Measurements from ENCODE around the gene RASSF1.

DNA sequence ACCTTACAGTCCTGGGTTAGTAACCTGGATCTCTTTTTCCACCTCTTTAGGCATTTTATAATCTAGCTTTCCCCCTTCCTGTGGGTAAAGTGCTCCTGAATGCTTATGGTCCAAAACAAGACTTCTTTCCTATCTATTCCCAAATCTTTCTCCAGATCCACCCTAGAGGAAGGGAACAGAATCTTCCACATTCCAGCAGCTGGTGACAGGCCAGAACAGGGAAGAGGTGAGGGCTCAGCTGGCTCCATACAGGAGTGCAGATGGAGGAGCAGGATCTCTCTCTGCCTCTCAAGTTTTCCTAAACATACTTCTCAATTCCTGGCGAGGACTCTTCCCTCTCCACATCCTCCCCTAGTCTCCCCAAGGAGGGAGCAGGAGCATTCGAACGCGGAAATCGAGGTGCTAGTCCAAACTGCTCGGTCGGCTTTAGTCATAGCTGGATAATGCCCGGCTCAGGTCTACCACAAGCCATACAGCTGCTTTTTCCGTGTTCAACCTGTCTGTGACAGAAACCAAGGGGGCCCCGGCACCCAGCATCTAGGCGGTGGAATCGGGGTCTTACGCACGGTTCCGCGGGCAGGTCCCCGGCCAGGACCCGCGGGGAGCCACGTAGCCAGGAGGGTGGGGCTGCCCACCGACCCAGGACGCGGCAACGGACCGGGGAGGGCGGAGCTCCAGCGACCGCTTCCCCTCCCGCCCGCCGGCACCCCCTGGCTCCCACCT, 4.0 kb downstream of the RASSF1 start:
- TF ChIP-seq, protein P1, sequence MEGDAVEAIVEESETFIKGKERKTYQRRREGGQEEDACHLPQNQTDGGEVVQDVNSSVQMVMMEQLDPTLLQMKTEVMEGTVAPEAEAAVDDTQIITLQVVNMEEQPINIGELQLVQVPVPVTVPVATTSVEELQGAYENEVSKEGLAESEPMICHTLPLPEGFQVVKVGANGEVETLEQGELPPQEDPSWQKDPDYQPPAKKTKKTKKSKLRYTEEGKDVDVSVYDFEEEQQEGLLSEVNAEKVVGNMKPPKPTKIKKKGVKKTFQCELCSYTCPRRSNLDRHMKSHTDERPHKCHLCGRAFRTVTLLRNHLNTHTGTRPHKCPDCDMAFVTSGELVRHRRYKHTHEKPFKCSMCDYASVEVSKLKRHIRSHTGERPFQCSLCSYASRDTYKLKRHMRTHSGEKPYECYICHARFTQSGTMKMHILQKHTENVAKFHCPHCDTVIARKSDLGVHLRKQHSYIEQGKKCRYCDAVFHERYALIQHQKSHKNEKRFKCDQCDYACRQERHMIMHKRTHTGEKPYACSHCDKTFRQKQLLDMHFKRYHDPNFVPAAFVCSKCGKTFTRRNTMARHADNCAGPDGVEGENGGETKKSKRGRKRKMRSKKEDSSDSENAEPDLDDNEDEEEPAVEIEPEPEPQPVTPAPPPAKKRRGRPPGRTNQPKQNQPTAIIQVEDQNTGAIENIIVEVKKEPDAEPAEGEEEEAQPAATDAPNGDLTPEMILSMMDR (IDR thresholded peaks at IDR 0.05; ENCODE audit: insufficient read depth, low read depth, low read length): no peak
- no peak for TF ChIP-seq EZH2 (IDR thresholded peaks at IDR 0.05; ENCODE audit: insufficient read depth, low read length)

Measured in astrocyte (in vitro differentiated cells and primary cell).